Calu3 (cell line): Measurements from ENCODE around the gene CNKSR1. TPM values are rescaled to one million over a fixed set of nuclear protein-coding genes. Genes with fewer than 3 reads are reported as not detected.

ENCODE experiments used
- BruUV-seq: library from RNA; stranded (reverse); fragments of 400-500 nt; replicated peaks from 2 replicates; lab custom pipeline; 2021; lab: Mats Ljungman, UMichigan
- CTCF ChIA-PET: fragments of 300-600 bp; sonication (Branson Sonifier 250); formaldehyde crosslinking; loops from one replicate; lab custom pipeline; 2022; ENCODE audit warnings: antibody characterized with exemption; lab: Charles Lee
- DNase-seq: peaks from one replicate; pipeline ENCODE4 v3.0.0; 2022
- H3K27ac Mint-ChIP-seq: one replicate; pipeline ENCODE4 v1.8.0; 2022; ENCODE audit warnings: mixed read lengths; ENCODE audit not compliant: unreplicated experiment
- H3K27me3 Mint-ChIP-seq: one replicate; pipeline ENCODE4 v1.8.0; 2022; ENCODE audit warnings: mixed read lengths; ENCODE audit not compliant: unreplicated experiment
- H3K36me3 Mint-ChIP-seq: one replicate; pipeline ENCODE4 v1.8.0; 2022; ENCODE audit warnings: mild to moderate bottlenecking, moderate library complexity, mixed read lengths; ENCODE audit not compliant: insufficient read depth, unreplicated experiment
- H3K4me1 Mint-ChIP-seq: one replicate; pipeline ENCODE4 v1.8.0; 2022; ENCODE audit warnings: mild to moderate bottlenecking, low read depth, mixed read lengths; ENCODE audit not compliant: unreplicated experiment
- H3K4me3 Mint-ChIP-seq: one replicate; pipeline ENCODE4 v1.8.0; 2022; ENCODE audit warnings: mild to moderate bottlenecking, low read depth, moderate library complexity, mixed read lengths; ENCODE audit not compliant: unreplicated experiment
- H3K9me3 Mint-ChIP-seq: one replicate; pipeline ENCODE4 v1.8.0; 2022; ENCODE audit warnings: low read depth, mixed read lengths; ENCODE audit not compliant: unreplicated experiment
- intact Hi-C: fragments of 100-400 bp; cut with micrococcal nuclease; formaldehyde crosslinking; loops from one replicate; pipeline ENCODE4 v1.10.0; 2022; ENCODE audit not compliant: unreplicated experiment
- total RNA-seq: library from RNA; stranded (reverse); gene quantifications from 2 replicates; pipeline ENCODE4 v1.2.3, GENCODE V29; 2022
- TF ChIP-seq, protein P1 (sequence below): fragments of 200-600 bp; IDR thresholded peaks from one replicate; pipeline ENCODE4 v1.8.0; 2022; ENCODE audit warnings: antibody characterized with exemption; ENCODE audit not compliant: unreplicated experiment

CNKSR1 gene
- total RNA-seq, 1 experiment from 2014 or later: 28.1 TPM

DNA sequence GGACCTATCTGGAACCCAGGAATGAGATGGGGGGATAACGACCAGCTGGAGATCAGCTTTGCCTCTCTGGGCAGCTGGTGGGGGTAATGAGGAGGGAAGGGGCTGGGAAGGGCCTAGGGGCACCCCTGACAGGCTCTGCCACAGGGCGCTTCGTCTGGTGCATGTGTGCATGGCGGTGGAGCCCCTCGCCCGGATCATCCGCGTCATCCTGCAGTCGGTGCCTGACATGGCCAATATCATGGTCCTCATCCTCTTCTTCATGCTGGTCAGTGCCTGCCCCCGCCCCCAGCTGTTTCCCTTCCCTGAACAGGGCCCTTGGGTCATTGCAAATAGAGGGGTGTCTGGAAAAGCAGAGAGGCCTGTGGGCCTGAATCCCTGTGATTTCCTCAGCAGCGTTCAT lies 20.5 kb downstream of the CNKSR1 start:
- BruUV-seq: no TSS peak
- TF ChIP-seq, protein P1, sequence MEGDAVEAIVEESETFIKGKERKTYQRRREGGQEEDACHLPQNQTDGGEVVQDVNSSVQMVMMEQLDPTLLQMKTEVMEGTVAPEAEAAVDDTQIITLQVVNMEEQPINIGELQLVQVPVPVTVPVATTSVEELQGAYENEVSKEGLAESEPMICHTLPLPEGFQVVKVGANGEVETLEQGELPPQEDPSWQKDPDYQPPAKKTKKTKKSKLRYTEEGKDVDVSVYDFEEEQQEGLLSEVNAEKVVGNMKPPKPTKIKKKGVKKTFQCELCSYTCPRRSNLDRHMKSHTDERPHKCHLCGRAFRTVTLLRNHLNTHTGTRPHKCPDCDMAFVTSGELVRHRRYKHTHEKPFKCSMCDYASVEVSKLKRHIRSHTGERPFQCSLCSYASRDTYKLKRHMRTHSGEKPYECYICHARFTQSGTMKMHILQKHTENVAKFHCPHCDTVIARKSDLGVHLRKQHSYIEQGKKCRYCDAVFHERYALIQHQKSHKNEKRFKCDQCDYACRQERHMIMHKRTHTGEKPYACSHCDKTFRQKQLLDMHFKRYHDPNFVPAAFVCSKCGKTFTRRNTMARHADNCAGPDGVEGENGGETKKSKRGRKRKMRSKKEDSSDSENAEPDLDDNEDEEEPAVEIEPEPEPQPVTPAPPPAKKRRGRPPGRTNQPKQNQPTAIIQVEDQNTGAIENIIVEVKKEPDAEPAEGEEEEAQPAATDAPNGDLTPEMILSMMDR: no peak
- Mint-ChIP-seq H3K4me3 (no peak overlapping the region), H3K36me3 (no peaks in the 10 kb centered on the region), H3K27me3 (peaks cover 82% of the 10 kb centered on the region), H3K4me1 (no peaks in the 10 kb centered on the region), H3K27ac (no peak overlapping the region), H3K9me3 (no peaks in the 10 kb centered on the region)
- intact Hi-C loops: no loop called here
- DNase-seq: no peak
- CTCF ChIA-PET: no interaction called here

DNA sequence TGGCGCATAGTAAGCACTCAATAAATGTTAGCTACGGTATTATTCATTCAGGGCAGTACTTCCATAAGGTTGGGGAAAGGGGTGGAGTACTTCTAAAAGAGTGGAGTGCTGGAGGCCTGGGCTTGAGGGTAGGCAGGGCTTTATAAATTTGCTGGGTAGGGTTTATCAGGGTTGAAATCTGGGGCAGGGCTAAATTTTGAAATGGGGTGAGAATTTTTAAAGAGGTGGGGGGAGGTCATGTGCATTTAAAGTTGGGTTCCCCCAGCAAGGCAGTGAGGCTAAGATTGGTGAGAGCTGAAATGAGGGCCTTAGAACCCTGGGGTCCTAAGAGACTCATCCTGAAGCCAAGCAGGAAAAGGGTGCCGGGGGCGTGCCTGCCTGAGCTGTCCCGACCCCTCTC lies 23.1 kb downstream of the CNKSR1 start:
- CTCF ChIA-PET: no interaction called here
- H3K27me3 Mint-ChIP-seq: peaks cover 90% of the 10 kb centered on the region
- no peak for DNase-seq
- intact Hi-C loops: no loop called here
- H3K36me3 Mint-ChIP-seq: no peaks in the 10 kb centered on the region
- BruUV-seq: no TSS peak
- H3K4me1 Mint-ChIP-seq: no peaks in the 10 kb centered on the region
- H3K4me3 Mint-ChIP-seq: no peak overlapping the region
- no peak overlapping the region for H3K27ac Mint-ChIP-seq
- TF ChIP-seq, protein P1: no peak
- H3K9me3 Mint-ChIP-seq: no peaks in the 10 kb centered on the region

- Mint-ChIP-seq H3K27me3 (peaks cover 62% of the 10 kb centered on the region), H3K27ac (no peak overlapping the region), H3K36me3 (no peaks in the 10 kb centered on the region), H3K4me3 (no peak overlapping the region), H3K4me1 (no peaks in the 10 kb centered on the region), H3K9me3 (no peaks in the 10 kb centered on the region)
- DNase-seq: no peak
- intact Hi-C loops: no loop called here
- no TSS peak for BruUV-seq
- CTCF ChIA-PET: no interaction called here
- TF ChIP-seq, protein P1: no peak
These were observed 26.5 kb downstream of the CNKSR1 start for GRCh38 chr1:26203642-26204318.

GRCh38 chr1:26210147-26210870 lies 33.0 kb downstream of the CNKSR1 start:
- intact Hi-C loops: no loop called here
- CTCF ChIA-PET: no interaction called here
- DNase-seq: no peak
- no peaks in the 10 kb centered on the region for H3K9me3 Mint-ChIP-seq
- no peak overlapping the region for H3K4me3 Mint-ChIP-seq
- BruUV-seq: no TSS peak
- no peak overlapping the region for H3K27ac Mint-ChIP-seq
- TF ChIP-seq, protein P1: no peak
- no peaks in the 10 kb centered on the region for H3K36me3 Mint-ChIP-seq
- no peaks in the 10 kb centered on the region for H3K4me1 Mint-ChIP-seq
- H3K27me3 Mint-ChIP-seq: peaks cover 31% of the 10 kb centered on the region
